Subcutaneous abdominal adipose tissue (tissue), 5 donors: ENCODE measurements around the gene SKI.

ENCODE experiments used
- H3K27ac ChIP-seq: one replicate; pipeline ENCODE4 v1.7.0; 2013; ENCODE audit warnings: low read depth, mild to moderate bottlenecking, inconsistent platforms, low read length, moderate library complexity
- H3K27me3 ChIP-seq, 5 donors: one replicate each; pipeline ENCODE4 v1.7.0; 2013; ENCODE audit warnings: low read length in 5 of 5, inconsistent platforms in 1 of 5; ENCODE audit not compliant: control insufficient read depth in 5 of 5, insufficient read depth in 4 of 5
- H3K36me3 ChIP-seq, 5 donors: one replicate each; pipeline ENCODE4 v1.7.0; 2013; ENCODE audit warnings: low read length in 5 of 5; ENCODE audit not compliant: control insufficient read depth in 5 of 5, insufficient read depth in 5 of 5
- H3K4me1 ChIP-seq, 5 donors: one replicate each; pipeline ENCODE4 v1.7.0; 2013; ENCODE audit warnings: low read length in 5 of 5, mild to moderate bottlenecking in 3 of 5, moderate library complexity in 1 of 5; ENCODE audit not compliant: control insufficient read depth in 5 of 5, insufficient read depth in 5 of 5
- H3K4me3 ChIP-seq, 5 donors: one replicate each; pipeline ENCODE4 v1.7.0; 2013; ENCODE audit warnings: low read length in 5 of 5, low read depth in 1 of 5
- H3K9ac ChIP-seq, 5 donors: one replicate each; pipeline ENCODE4 v1.7.0; 2013; ENCODE audit warnings: low read length in 5 of 5, mild to moderate bottlenecking in 4 of 5, moderate library complexity in 3 of 5
- H3K9me3 ChIP-seq, 5 donors: one replicate each; pipeline ENCODE4 v1.7.0; 2013; ENCODE audit warnings: low read length in 5 of 5; ENCODE audit not compliant: control insufficient read depth in 5 of 5
- donor health status: healthy.
- donor health status: healthy.
- donor health status: healthy.
- donor health status: healthy.
- donor health status: healthy.

The SKI gene

GRCh38 chr1:2350911-2351655 is 123.0 kb downstream of the SKI start:
- Histone ChIP-seq H3K27me3 (peaks cover 0 to 6% (median 3%) of the 10 kb centered on the region in 5 donors), H3K4me3 (no peak overlapping the region), H3K4me1 (peaks cover 0 to 13% (median 9%) of the 10 kb centered on the region in 5 donors), H3K27ac (no peak overlapping the region), H3K9ac (no peak overlapping the region), H3K36me3 (no peaks in the 10 kb centered on the region), H3K9me3 (no peaks in the 10 kb centered on the region)

- no peak overlapping the region for H3K9ac ChIP-seq
- H3K4me3 ChIP-seq, result no peak overlapping the region
- peaks cover 0 to 13% (median 9%) of the 10 kb centered on the region in 5 donors for H3K4me1 ChIP-seq
- H3K36me3 ChIP-seq, result no peaks in the 10 kb centered on the region
- H3K27me3 ChIP-seq, result peaks cover 0 to 6% (median 3%) of the 10 kb centered on the region in 5 donors
- H3K27ac ChIP-seq, result no peak overlapping the region
- no peaks in the 10 kb centered on the region for H3K9me3 ChIP-seq
Measured at GRCh38 chr1:2351723-2352122, 123.6 kb downstream of the SKI start.

GRCh38 chr1:2352341-2352896 is 124.3 kb downstream of the SKI start:
- no peak overlapping the region for H3K4me3 ChIP-seq
- H3K4me1 ChIP-seq, result peaks cover 0 to 13% (median 9%) of the 10 kb centered on the region in 5 donors
- H3K9ac ChIP-seq, result no peak overlapping the region
- H3K27me3 ChIP-seq, result peaks cover 0 to 6% (median 3%) of the 10 kb centered on the region in 5 donors
- H3K36me3 ChIP-seq, result no peaks in the 10 kb centered on the region
- H3K27ac ChIP-seq, result no peak overlapping the region
- no peaks in the 10 kb centered on the region for H3K9me3 ChIP-seq

DNA sequence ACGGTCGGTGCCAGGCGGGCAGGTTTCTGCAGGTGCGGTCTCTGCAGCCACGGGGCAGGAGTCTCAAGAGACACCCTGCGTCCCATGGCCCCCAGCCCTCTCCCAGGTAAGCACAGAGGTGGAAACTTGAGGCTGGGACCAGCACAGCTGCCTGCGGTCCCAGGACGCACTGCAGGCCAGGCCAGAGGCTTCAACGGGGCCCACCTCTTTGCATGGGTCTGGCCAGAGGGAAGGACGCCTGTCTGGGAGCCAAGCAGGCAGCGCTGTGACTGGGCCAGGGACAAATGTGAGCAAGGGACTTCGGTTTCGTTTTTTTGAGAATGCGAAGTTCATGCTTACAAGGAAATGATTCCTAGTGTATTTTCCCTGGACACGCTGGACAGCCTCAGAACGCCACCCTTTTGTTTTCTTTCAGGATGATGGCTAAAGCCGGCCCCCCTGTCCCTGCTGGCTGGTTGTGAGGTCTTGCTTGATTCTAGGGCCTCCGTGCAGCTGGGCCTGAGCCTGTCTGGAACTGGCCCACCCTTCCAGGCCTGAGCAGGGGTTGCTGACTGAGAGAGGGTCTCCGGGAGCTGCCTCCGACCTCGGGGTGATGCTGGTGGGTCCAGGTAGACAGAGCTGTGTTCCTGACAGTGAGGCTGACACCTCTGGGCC is 124.9 kb downstream of the SKI start:
- Histone ChIP-seq H3K4me1 (peaks cover 0 to 13% (median 9%) of the 10 kb centered on the region in 5 donors), H3K9me3 (no peaks in the 10 kb centered on the region), H3K27ac (no peak overlapping the region), H3K4me3 (no peak overlapping the region), H3K36me3 (no peaks in the 10 kb centered on the region), H3K27me3 (peaks cover 0 to 6% (median 3%) of the 10 kb centered on the region in 5 donors), H3K9ac (no peak overlapping the region)

DNA sequence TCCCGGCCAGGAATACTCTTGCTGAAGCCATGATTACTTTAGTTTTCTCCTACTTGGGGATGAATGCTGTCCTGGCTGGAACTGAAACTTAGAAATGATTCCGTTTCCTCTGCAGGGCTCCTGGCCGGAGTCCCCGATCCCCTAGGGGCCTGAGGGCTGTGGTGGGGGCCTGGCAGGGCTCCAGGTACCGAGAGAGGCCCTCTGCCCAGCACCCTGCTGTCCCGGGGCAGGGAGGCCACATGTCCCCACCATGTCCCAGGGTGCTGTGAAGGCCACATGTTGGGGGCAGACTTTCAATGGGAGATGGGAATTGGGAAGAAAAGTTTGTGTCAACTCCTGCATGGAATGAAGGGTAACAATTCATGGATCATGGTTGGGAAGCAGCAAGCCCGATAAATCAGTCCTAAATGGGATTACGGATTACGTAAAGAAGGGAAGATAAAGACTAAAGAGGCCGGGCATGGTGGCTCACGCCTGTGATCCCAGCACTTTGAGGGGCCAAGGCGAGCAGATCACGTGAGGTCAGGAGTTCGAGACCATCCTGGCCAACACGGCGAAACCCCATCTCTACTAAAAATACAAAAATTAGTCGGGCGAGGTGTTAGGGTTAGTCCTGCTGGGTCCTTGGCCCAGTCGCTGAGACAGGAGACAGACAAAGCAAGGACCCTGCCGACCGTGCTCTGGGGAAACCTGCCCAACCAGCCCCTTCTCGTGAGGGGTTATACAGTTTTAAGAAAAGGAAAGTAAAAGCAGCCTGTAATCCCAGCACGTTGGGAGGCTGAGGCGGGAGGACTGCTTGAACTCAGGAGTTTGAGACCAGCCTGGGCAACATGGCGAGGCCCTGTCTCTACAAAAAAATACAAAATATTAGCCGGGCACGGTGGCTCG is 125.7 kb downstream of the SKI start:
- peaks cover 0 to 13% (median 9%) of the 10 kb centered on the region in 5 donors for H3K4me1 ChIP-seq
- no peak overlapping the region for H3K27ac ChIP-seq
- peaks cover 0 to 6% (median 3%) of the 10 kb centered on the region in 5 donors for H3K27me3 ChIP-seq
- no peaks in the 10 kb centered on the region for H3K36me3 ChIP-seq
- H3K9ac ChIP-seq, result no peak overlapping the region
- H3K9me3 ChIP-seq, result no peaks in the 10 kb centered on the region
- H3K4me3 ChIP-seq, result no peak overlapping the region

DNA sequence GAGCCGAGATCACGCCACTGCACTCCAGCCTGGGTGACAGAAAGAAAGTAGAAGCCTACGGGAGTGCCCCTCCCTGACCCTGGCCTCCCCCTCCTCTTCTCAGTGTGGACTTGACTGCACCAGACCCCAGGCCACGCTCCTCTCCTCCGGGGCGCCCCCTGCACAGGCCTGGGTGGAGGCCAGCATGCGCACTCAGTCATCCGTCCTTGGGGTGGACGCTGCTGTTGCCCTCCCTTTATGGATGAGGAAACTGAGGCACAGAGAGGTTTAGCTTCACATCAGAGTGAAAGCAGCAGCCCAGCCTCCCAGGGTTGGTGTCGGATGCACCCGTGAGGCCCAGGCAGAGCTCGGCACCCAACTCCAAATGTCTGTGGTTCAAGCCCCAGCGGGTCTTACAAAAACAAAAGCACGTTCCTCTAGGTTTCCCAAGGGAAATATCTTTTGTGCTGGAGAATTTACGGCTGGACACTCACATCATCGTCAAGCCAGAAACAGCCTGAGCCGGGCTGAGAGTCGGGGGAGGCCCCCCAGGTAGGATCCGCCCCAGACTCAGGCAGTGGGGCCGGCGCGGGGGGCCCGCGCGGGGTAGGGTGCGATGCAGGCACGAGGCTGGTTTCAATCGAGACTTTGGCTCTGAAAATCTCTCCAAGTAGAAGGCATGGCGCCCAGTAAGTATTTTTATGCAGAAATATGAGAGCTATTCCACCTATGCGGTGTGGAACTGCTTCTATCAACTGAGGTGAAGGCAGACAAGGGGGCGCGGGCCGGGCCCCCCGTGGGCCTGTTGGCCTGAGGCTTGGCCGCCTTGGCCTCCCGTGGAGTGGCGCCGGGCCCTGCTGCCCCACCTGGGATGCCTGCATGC is 126.6 kb downstream of the SKI start:
- Histone ChIP-seq H3K4me1 (peaks cover 0 to 13% (median 9%) of the 10 kb centered on the region in 5 donors), H3K9ac (no peak overlapping the region), H3K27me3 (peaks cover 0 to 6% (median 3%) of the 10 kb centered on the region in 5 donors), H3K9me3 (no peaks in the 10 kb centered on the region), H3K4me3 (no peak overlapping the region), H3K27ac (no peak overlapping the region), H3K36me3 (peaks cover 0 to 3% (median 0%) of the 10 kb centered on the region in 5 donors)

GRCh38 chr1:2355373-2356261 is 127.5 kb downstream of the SKI start:
- Histone ChIP-seq H3K9ac (no peak overlapping the region), H3K4me1 (peaks cover 0 to 13% (median 9%) of the 10 kb centered on the region in 5 donors), H3K9me3 (no peaks in the 10 kb centered on the region), H3K4me3 (no peak overlapping the region), H3K27me3 (peaks cover 0 to 6% (median 3%) of the 10 kb centered on the region in 5 donors), H3K36me3 (peaks cover 0 to 3% (median 0%) of the 10 kb centered on the region in 5 donors), H3K27ac (no peak overlapping the region)

DNA sequence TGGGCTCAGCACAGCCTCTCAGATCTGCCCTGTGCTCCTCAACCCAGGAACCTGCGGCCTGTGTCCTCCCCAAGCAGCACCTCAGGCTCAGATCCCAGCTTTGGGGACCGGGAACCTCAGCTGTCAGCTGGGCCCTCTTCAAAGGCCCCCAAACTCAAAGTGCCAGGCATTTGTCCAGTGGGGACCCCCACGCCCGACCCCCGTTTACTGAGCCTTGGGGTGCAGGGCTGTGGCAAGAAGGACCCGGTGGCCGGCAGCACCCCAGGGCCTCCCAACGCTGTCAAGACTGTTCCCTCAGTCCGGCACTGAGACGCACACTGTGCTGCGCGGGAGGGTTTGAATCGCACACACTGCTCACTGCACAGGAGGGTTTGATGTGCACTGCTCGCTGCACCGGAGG is 128.3 kb downstream of the SKI start:
- H3K9ac ChIP-seq, result no peak overlapping the region
- no peak overlapping the region for H3K27ac ChIP-seq
- peaks cover 0 to 6% (median 3%) of the 10 kb centered on the region in 5 donors for H3K27me3 ChIP-seq
- no peaks in the 10 kb centered on the region for H3K9me3 ChIP-seq
- peaks cover 0 to 3% (median 0%) of the 10 kb centered on the region in 5 donors for H3K36me3 ChIP-seq
- H3K4me1 ChIP-seq, result peaks cover 0 to 13% (median 9%) of the 10 kb centered on the region in 5 donors
- no peak overlapping the region for H3K4me3 ChIP-seq
